M059J (cell line): ENCODE results near the gene VPS11. TPM values are rescaled to one million over a fixed set of nuclear protein-coding genes. Genes with fewer than 3 reads are reported as not detected.

Experiments
- DNase-seq: peaks from one replicate; pipeline ENCODE4 v3.0.0-alpha.2; 2012; ENCODE audit warnings: low read depth
- total RNA-seq: library from RNA; depleted of rRNA; stranded (reverse); fragments of >200 nt; shearing (Covaris generic); gene quantifications from 2 replicates; pipeline ENCODE4 v1.2.3, GENCODE V29; 2014; rRNA removed

Gene VPS11
- total RNA-seq, 1 experiment from 2014 or later = 20.9 TPM

DNA sequence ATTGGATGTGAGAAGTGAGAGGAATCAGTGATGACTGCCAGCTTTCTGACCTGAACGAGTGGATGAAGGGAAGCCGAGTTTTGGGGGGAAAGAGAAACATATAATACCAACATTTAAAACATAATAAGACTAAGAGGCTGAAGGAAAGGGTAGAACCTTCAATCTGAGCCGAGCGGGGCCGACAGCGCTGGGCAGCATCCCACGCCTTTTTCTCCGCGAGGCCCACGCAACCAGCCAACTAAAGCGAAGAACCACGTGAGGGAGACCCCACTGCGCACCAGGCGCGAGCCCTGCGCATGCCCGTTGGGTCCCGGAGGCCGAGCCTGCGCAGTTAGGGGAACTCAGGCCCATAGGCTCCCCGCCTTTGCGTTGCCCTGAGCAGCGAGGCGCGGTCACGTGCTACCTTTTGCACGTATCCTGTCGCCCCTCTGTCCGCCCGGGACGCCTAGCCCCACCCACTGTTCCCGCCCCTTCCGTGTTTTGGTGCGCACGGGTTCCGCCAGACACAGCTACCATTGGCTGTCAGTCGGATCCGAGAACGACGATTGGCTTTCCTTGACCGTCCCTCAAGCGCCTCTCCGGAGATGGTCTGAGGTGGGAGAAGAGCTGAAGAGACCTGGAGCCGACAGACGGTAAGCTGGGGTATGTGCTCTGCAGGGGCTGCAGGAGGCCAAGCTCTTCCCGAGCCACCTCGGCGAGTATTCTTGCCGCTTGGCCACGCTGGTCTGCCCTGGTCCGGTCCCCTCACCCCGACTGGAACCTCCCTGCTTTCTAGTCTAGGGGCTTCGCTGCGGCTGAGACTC lies 53.6 kb downstream of the VPS11 start, which contains the start of gene HINFP:
HINFP (plus strand) TSS at position 573 of the 803 bp plus-strand sequence. CDS start 5,365 bp downstream, outside the sequence.
- peak; percentile 98 for DNase-seq

DNA sequence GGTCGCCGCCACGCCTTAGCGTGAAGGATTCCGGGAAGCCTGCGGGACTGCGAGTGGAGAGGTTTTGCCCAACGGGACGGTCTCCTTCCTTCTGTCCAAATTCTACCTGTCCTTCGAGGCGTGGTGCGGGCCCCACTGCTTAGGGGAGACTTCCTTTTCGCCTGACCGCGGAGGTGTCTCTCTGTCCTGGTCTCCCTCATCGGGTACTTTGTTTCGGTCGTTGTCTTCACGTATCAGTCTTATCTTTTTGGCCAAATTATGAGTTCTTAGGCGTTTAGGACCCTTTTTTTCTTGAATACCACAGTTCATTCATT lies 54.1 kb downstream of the VPS11 start:
- no peak for DNase-seq

DNA sequence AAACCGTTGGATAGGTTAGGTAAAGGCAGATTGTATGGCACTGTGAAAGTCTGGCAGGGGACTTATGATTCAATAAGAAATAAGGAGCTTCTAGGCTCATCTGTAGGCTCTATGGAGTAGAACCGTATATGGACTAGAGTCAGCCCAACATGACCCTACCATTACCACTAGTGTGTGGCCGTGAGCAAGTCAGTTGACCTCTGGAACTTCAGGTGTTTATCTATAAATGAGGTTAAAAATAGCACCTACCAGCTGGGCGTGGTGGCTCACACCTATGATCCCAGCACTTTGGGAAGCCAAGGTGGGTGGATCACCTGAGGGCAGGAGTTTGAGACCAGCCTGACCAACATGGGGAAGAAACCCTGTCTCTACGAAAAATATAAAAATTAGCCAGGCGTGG lies 58.2 kb downstream of the VPS11 start:
- no peak for DNase-seq

DNA sequence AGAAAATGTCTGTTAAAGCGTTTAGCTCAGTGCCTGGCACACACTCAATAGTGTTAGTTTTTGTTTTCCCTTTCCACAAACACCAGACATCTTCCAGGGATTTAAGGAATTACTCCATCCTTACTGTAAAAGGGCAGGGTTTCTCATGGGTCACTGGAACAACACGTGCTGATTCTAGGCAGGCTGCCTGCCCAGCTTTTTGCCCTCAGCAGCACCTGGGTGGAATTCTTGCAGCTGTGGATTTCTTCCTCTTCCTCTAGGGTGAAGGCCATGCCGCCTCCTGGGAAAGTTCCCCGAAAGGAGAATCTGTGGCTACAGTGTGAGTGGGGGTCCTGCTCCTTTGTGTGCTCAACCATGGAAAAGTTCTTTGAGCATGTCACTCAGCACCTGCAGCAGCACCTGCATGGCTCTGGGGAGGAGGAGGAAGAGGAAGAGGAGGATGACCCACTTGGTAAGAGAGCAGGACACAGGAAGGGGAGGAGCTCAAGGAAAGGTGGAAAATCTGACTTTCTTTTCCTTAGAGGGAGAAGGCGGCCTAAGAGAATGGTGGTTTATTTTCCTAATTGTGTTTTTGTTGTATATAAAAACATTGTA lies 59.2 kb downstream of the VPS11 start:
- DNase-seq = no peak

DNA sequence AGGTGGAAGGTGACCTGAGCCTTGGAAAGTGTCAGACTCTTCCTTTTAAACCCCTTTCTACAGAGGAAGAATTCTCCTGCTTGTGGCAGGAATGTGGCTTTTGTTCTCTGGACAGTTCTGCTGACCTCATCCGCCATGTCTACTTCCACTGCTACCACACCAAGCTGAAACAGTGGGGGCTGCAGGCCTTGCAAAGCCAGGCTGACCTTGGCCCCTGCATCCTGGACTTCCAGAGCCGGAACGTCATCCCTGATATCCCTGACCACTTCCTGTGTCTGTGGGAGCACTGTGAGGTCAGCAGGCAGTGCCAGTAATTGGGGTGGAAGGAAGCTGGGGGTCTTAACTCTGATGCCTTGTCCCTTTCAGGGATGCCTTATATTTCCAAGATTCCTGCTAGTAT lies 63.0 kb downstream of the VPS11 start:
- DNase-seq = peak; percentile 28

Other genes starting within 250 kb of the VPS11 start
- gene CXCR5, start 183.9 kb upstream of the VPS11 start, total RNA-seq = not detected in 2 replicates
- gene BCL9L, start 141.9 kb upstream of the VPS11 start, total RNA-seq = 15.9 and 27.4 TPM in 2 replicates
- gene UPK2, start 111.5 kb upstream of the VPS11 start, total RNA-seq = not detected in 2 replicates
- gene FOXR1, start 96.1 kb upstream of the VPS11 start, total RNA-seq = not detected in 2 replicates
- 12.8 and 16.3 TPM in 2 replicates for gene CENATAC, start 69.7 kb upstream of the VPS11 start, total RNA-seq
- 1,736 and 1,882 TPM in 2 replicates for gene RPS25, start 49.5 kb upstream of the VPS11 start, total RNA-seq
- gene TRAPPC4, start 49.1 kb upstream of the VPS11 start, total RNA-seq = 114 and 143 TPM in 2 replicates
- 26.5 and 29.5 TPM in 2 replicates for gene SLC37A4, start 36.9 kb upstream of the VPS11 start, total RNA-seq
- 152 and 234 TPM in 2 replicates for gene HYOU1, start 10.6 kb upstream of the VPS11 start, total RNA-seq
- 17.2 and 18.5 TPM in 2 replicates for gene HMBS, start 17.1 kb downstream of the VPS11 start, total RNA-seq
- gene DPAGT1, start 34.0 kb downstream of the VPS11 start, total RNA-seq = 42.1 and 50.9 TPM in 2 replicates
- gene C2CD2L, start 39.5 kb downstream of the VPS11 start, total RNA-seq = 7.1 and 10.3 TPM in 2 replicates
- gene HINFP, start 53.8 kb downstream of the VPS11 start, total RNA-seq = 10.8 and 20.1 TPM in 2 replicates
- gene ABCG4, start 81.2 kb downstream of the VPS11 start, total RNA-seq = 0.49 TPM in 1 of 2 replicates, not detected in the other
- gene NLRX1, start 100.9 kb downstream of the VPS11 start, total RNA-seq = 15.9 and 16.8 TPM in 2 replicates
- gene NHERF4, start 117.7 kb downstream of the VPS11 start, total RNA-seq = not detected in 2 replicates
- gene CBL, start 138.5 kb downstream of the VPS11 start, total RNA-seq = 9.0 and 18.8 TPM in 2 replicates
- gene MCAM, start 249.3 kb downstream of the VPS11 start, total RNA-seq = 353 and 496 TPM in 2 replicates